ENCODE data around the gene CMTM5.

The CMTM5 gene

GRCh38 chr14:23376482-23377197 is at the start of gene CMTM5:
Gene CMTM5 (plus strand): TSS chr14:23377046. CDS start chr14:23377252, 206 bp downstream.
- H3K4me1 Mint-ChIP-seq = no peaks in the 10 kb centered on the region
- no peak for ATAC-seq
- peak within 1 kb of the TSS; percentile 54 for H3K27ac Mint-ChIP-seq

GRCh38 chr14:23327947-23328744 is 48.7 kb upstream of the CMTM5 start:
- peaks cover 41% of the 10 kb centered on the region for H3K36me3 Mint-ChIP-seq
- H3K27ac Mint-ChIP-seq = no peak overlapping the region
- H3K4me1 Mint-ChIP-seq = peaks cover 6% of the 10 kb centered on the region
- H3K9me3 Mint-ChIP-seq = no peaks in the 10 kb centered on the region
- H3K4me3 Mint-ChIP-seq = no peak overlapping the region
- ATAC-seq (peak; percentile 79), DNase-seq (ENCODE audit: low spot score in 2 of 2) (peak; percentile 37 to 77)

More at GRCh38 chr14:23376482-23377197, at the start of gene CMTM5:
- no peak for DNase-seq (ENCODE audit: low spot score in 2 of 2)
- no peaks in the 10 kb centered on the region for H3K9me3 Mint-ChIP-seq
- H3K36me3 Mint-ChIP-seq = no peaks in the 10 kb centered on the region
- H3K4me3 Mint-ChIP-seq = no peak within 1 kb of the TSS

- no peaks in the 10 kb centered on the region for H3K36me3 Mint-ChIP-seq
- H3K9me3 Mint-ChIP-seq = no peaks in the 10 kb centered on the region
- H3K27ac Mint-ChIP-seq = no peak overlapping the region
- H3K4me1 Mint-ChIP-seq = no peaks in the 10 kb centered on the region
- H3K4me3 Mint-ChIP-seq = no peak overlapping the region
- DNase-seq (ENCODE audit: low spot score in 2 of 2) (no peak), ATAC-seq (no peak)
Observed at GRCh38 chr14:23335623-23336022, 41.2 kb upstream of the CMTM5 start.

GRCh38 chr14:23339506-23340268 is 37.2 kb upstream of the CMTM5 start:
- ATAC-seq (no peak), DNase-seq (ENCODE audit: low spot score in 2 of 2) (no peak)
- no peak overlapping the region for H3K4me3 Mint-ChIP-seq
- no peaks in the 10 kb centered on the region for H3K4me1 Mint-ChIP-seq
- H3K27ac Mint-ChIP-seq = no peak overlapping the region
- H3K9me3 Mint-ChIP-seq = no peaks in the 10 kb centered on the region
- no peaks in the 10 kb centered on the region for H3K36me3 Mint-ChIP-seq

- ATAC-seq = no peak
- Mint-ChIP-seq H3K9me3 (no peaks in the 10 kb centered on the region), H3K27ac (no peak overlapping the region), H3K4me1 (no peaks in the 10 kb centered on the region), H3K4me3 (no peak overlapping the region), H3K36me3 (no peaks in the 10 kb centered on the region)
- DNase-seq (ENCODE audit: low spot score in 2 of 2) = no peak
Observed at GRCh38 chr14:23344481-23344880, 32.4 kb upstream of the CMTM5 start.

- H3K4me1 Mint-ChIP-seq = peaks cover 8% of the 10 kb centered on the region
- H3K36me3 Mint-ChIP-seq = no peaks in the 10 kb centered on the region
- no peak overlapping the region for H3K4me3 Mint-ChIP-seq
- DNase-seq (ENCODE audit: low spot score in 2 of 2) (no peak), ATAC-seq (no peak)
- no peaks in the 10 kb centered on the region for H3K9me3 Mint-ChIP-seq
- no peak overlapping the region for H3K27ac Mint-ChIP-seq
Observed at GRCh38 chr14:23345987-23346692, 30.7 kb upstream of the CMTM5 start.

GRCh38 chr14:23346693-23347405 is 30.0 kb upstream of the CMTM5 start:
- H3K9me3 Mint-ChIP-seq = no peaks in the 10 kb centered on the region
- H3K4me1 Mint-ChIP-seq = peaks cover 11% of the 10 kb centered on the region
- H3K4me3 Mint-ChIP-seq = no peak overlapping the region
- no peaks in the 10 kb centered on the region for H3K36me3 Mint-ChIP-seq
- DNase-seq (ENCODE audit: low spot score in 2 of 2) (no peak), ATAC-seq (peak; percentile 5)
- H3K27ac Mint-ChIP-seq = no peak overlapping the region

- peaks cover 11% of the 10 kb centered on the region for H3K4me1 Mint-ChIP-seq
- no peak overlapping the region for H3K4me3 Mint-ChIP-seq
- H3K9me3 Mint-ChIP-seq = no peaks in the 10 kb centered on the region
- H3K27ac Mint-ChIP-seq = no peak overlapping the region
- ATAC-seq = no peak
- no peak for DNase-seq (ENCODE audit: low spot score in 2 of 2)
- H3K36me3 Mint-ChIP-seq = no peaks in the 10 kb centered on the region
Observed at GRCh38 chr14:23347406-23348296, 29.2 kb upstream of the CMTM5 start.

GRCh38 chr14:23348297-23348655 is 28.6 kb upstream of the CMTM5 start:
- DNase-seq (ENCODE audit: low spot score in 2 of 2) (no peak), ATAC-seq (no peak)
- Mint-ChIP-seq H3K9me3 (no peaks in the 10 kb centered on the region), H3K27ac (no peak overlapping the region), H3K36me3 (no peaks in the 10 kb centered on the region), H3K4me1 (peaks cover 17% of the 10 kb centered on the region), H3K4me3 (no peak overlapping the region)

- H3K9me3 Mint-ChIP-seq = no peaks in the 10 kb centered on the region
- no peaks in the 10 kb centered on the region for H3K36me3 Mint-ChIP-seq
- peaks cover 18% of the 10 kb centered on the region for H3K4me1 Mint-ChIP-seq
- no peak for ATAC-seq
- DNase-seq (ENCODE audit: low spot score in 2 of 2) = no peak
- no peak overlapping the region for H3K27ac Mint-ChIP-seq
- H3K4me3 Mint-ChIP-seq = no peak overlapping the region
Observed at GRCh38 chr14:23349156-23349845, 27.5 kb upstream of the CMTM5 start.

- Mint-ChIP-seq H3K9me3 (no peaks in the 10 kb centered on the region), H3K4me3 (peak overlapping the region; percentile 58), H3K4me1 (peaks cover 18% of the 10 kb centered on the region), H3K27ac (no peak overlapping the region), H3K36me3 (no peaks in the 10 kb centered on the region)
- peak; percentile 3 for ATAC-seq
- DNase-seq (ENCODE audit: low spot score in 2 of 2) = no peak
Observed at GRCh38 chr14:23351681-23352505, 25.0 kb upstream of the CMTM5 start.

GRCh38 chr14:23352506-23353432 is 24.1 kb upstream of the CMTM5 start, which contains the start of gene SLC22A17:
Gene SLC22A17 (minus strand): TSS chr14:23352887.
- ATAC-seq (peak; percentile 81), DNase-seq (ENCODE audit: low spot score in 2 of 2) (peak in 1 of 2 donors; percentile 18)
- no peaks in the 10 kb centered on the region for H3K36me3 Mint-ChIP-seq
- H3K4me1 Mint-ChIP-seq = peaks cover 18% of the 10 kb centered on the region
- H3K4me3 Mint-ChIP-seq = peak within 1 kb of the TSS; percentile 58
- no peaks in the 10 kb centered on the region for H3K9me3 Mint-ChIP-seq
- no peak within 1 kb of the TSS for H3K27ac Mint-ChIP-seq

Measured in stimulated activated effector memory CD8-positive, alpha-beta T cell treated with anti-CD3 and anti-CD28 coated beads, Interleukin-12 subunit alpha, Interleukin-12 subunit beta, amount 100 ng/mL, for 72 hours (primary cell).